Hematopoietic multipotent progenitor cell treated with erythropoietin and hydrocortisone succinate and interleukin-3 and kit ligand, for 17 days (in vitro differentiated cells): ENCODE measurements around the gene LRMDA.
A peak's percentile ranks its signal among the peaks of the same experiment; 100 is the strongest.

ENCODE experiments used
- DNase-seq: peaks from one replicate; pipeline ENCODE4 v3.0.0-alpha.2; 2015; ENCODE audit warnings: low spot score

The LRMDA gene

GRCh38 chr10:76031769-76032699, 600.6 kb downstream of the LRMDA start:
- DNase-seq: no peak

- DNase-seq: no peak
These were observed 601.2 kb downstream of the LRMDA start for GRCh38 chr10:76032700-76033039.

GRCh38 chr10:76033457-76034196, 602.2 kb downstream of the LRMDA start:
- no peak for DNase-seq

DNA sequence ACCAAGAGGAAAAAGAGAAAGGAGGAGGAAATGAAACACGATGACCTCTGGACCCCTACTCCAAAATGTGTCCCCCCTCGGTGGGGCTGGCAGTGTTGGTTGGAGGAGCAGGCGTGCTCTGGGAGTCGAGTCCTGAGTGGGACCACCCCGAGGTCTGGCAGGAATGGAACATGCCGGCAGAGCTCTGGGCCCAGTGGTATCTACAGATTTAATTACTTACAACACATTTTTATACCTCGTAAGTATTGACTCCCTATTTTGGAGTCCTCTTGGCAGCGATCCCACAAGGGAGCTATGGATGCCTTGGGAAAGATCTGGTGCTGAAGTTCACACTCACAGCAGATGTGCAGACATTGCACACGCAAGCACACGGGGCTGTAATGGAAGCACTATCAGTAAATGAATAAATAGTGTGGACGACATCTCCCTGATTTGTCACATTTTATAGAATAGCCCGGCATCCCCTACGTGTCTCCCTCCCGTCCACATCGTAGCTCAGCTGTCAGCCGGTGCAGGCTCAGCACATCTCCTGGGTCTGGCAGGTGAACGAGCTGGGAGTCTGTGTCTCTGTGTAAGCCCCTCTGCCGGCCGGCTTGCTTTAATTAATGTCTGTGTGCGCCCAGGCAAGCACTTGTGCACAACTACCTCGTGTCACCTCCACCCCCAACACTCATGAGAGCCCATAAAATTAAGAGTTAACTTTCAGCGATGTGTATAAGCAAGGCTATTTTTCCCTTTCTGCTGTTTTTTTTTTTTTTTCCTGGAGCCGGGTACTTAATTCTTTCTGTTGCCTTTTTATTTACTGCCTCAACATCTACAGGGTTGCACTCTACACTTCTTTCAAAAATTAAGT, 603.2 kb downstream of the LRMDA start:
- no peak for DNase-seq

DNA sequence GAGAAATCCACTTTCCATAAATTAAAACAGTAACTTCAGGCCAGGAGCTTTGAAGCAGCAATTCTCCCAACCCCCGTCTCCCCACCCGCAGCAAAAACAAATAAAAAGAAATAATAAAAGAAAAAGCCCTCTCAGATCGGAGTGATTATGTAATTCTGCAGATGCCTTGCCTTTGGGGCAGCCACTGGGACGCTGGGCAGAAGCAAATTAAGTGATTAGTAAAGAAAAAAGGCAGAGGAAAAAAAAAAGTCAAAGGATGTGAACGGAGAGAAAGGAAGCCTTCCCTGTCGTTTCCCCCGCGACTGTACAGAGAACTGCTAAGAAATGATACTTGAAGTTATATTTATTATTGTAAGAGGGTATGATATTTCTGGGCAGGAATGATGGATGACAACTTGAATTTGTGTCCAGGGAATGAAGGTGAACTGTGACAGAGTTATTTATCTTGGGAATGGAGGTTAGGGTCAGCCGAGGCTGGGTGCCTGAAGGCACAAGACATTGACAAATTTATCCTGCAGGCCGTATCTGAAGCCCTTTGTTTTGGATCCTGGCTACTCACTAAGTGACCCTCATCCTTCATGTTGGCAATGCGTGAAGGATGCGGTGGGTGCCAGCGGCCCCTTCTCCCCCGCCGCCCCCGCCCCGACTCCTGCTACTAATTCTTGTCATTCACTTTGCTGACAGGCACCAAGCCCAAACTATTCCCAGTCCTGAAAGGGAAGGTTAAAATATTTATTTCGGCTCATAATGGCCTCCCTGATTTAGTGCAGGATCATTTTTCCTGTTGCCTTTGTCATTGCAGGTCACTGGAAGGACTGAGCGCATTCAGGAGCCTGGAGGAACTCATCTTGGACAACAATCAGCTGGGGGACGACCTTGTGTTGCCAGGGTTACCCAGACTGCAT, 604.0 kb downstream of the LRMDA start:
- no peak for DNase-seq

- DNase-seq: peak; percentile 8
These were observed 604.9 kb downstream of the LRMDA start for GRCh38 chr10:76036111-76036940.

DNA sequence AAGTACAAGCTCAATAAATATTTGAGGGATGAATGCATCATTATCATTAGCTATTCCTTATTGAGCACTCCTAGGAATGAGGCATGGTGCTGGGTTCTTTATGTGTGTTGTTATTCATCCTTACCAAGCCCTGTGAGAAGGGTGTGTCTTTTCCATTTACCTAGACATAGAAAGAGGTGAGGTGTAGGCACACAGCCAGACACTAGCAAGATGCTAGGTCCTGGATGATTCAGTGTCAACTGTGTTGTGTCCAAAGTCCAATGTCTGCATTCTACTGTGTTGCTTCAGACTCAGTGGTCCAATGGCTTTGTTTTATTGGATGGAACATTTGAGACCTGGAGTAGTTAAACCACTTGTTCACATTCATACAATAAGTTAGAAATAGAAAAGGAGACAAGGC, 605.5 kb downstream of the LRMDA start:
- no peak for DNase-seq

DNA sequence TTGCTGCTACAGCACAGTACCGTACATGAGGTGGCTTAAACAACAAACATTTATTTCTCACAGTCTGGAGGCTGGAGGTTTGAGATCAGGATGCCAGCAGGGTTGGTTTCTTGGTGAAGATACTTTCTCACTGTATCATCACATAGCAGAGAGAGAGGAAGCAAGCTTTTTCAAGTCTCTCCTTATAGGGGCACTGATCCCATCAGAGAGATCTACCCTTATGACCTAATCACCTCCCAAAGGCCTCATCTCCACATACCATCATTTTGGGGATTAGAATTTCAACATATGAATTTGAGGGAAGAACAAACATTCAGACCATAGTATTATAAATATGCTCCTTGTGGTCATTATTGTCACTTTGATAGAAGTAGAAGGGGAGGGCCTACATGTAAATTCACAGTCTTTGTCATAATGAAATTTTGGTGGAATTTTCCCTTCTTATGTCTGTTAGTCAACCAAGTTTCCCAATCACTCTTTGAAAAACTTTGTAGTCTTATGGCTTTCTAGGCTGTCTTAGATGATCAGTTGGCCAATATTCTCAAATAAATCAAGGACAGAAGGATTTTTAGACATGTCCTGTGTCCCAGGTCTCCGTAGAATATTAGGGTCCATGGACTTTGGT, 606.2 kb downstream of the LRMDA start:
- no peak for DNase-seq

GRCh38 chr10:76038696-76039095, 607.3 kb downstream of the LRMDA start:
- no peak for DNase-seq

GRCh38 chr10:76040107-76040829, 608.8 kb downstream of the LRMDA start:
- DNase-seq: no peak

DNA sequence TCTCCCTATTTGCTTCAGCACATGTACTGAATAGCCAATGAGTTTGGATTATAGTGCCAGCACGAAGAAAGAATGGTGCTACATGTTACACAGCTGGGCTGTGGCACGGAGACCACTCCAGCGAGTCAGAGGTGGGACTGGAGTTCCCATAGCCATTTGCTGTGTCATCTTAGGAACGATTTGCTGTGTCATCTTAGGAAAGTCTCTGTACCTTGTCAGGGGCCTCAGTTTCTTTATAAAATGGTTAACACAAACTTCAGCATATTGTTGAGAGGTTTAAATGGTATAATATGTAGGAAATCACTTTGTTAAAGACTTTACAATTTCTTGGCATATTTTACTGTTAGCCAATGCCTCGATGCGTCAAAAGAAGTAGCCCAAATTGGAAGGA, 609.4 kb downstream of the LRMDA start:
- DNase-seq: no peak

- DNase-seq: no peak
These were observed 610.1 kb downstream of the LRMDA start for GRCh38 chr10:76041551-76041950.

- no peak for DNase-seq
These were observed 611.8 kb downstream of the LRMDA start for GRCh38 chr10:76043261-76043660.

GRCh38 chr10:76044751-76045150, 613.3 kb downstream of the LRMDA start:
- DNase-seq: no peak

- no peak for DNase-seq
These were observed 613.8 kb downstream of the LRMDA start for GRCh38 chr10:76045174-76045573.

DNA sequence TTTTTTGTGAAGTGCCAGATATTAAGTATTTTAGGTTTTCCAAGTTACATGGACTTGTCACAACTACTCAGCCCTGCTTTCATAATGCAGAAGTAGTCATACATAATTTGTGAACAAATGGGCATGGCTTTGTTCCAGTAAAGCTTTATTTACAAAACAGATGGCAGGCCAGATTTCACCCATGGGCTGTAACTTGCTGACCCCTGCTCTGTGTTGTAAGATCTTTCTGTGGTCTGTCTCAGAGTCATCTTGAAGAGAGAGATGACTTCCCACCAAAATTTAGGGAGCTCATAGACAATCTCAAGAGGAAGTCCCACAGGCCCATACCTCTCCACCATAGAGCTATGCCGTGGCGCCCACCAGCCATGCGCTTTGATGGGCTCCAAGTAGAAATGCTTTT, 616.1 kb downstream of the LRMDA start:
- DNase-seq: no peak

DNA sequence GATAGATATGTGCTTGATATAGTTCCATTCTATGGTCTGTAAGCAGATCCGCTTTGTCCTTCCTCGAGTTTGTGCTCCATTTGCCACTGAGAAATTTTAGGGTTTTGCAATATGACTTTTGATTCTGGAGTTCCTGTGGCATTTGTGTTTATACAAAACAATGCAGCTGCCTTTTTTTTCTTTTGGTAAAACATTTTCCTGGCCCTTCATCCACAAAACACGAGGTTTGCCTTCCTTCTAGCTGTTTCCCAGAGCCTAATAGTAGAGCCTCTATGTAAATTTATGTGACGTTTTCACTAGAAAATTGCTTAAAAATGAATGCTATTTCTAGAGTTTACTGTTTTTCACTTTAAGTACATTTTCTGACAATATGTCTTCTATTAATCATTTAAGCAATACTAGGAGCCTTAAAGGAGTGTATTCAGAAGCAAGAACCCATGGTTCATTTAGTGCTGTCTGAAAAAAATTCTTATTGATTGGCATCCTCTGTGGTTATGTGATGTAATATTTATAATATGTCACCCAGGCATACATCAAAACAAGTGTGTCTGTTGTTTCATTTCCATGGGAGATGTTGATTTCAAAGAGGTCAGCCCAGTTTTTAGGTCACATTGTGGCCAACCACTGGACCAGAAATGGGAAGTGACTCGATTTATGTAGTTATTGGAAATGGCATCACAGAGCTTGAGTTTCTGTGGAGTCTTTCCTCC, 618.3 kb downstream of the LRMDA start:
- no peak for DNase-seq

GRCh38 chr10:76050291-76050625, 618.8 kb downstream of the LRMDA start:
- no peak for DNase-seq
